ENCODE measurements around the gene PLXNA2. TPM values are rescaled to one million over a fixed set of nuclear protein-coding genes. Genes with fewer than 3 reads are reported as not detected.

Gene PLXNA2
- total and polyA plus RNA-seq, 2 donors (not counting 3 experiments of a cell fraction or from before 2014, with no cell fraction given) = 42.6 to 229 TPM

DNA sequence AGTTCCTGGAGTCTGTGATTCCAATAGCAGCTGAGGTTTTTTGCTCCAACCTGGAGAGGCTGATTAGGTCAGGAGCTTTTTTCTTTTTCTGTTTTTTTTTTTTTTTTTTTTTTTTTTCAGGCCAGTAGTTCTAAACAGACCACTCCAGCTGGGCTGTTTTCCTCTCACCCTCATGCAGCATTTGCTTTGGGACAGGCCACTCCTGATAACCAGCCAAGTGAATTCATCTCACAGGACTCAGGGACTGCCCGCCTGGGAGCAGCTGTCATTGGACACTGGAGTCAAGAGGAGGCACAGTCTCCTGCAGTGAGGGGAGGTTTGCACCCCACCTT lies 22.9 kb downstream of the PLXNA2 start:
- no TSS peak for BruUV-seq (replicated peaks)
- intact Hi-C loops (cut with micrococcal nuclease) = loop anchor here (1.0 to 5.0 kb wide), 5 partner anchors 9 to 374 kb away; partner anchors contain the start of gene PLXNA2

DNA sequence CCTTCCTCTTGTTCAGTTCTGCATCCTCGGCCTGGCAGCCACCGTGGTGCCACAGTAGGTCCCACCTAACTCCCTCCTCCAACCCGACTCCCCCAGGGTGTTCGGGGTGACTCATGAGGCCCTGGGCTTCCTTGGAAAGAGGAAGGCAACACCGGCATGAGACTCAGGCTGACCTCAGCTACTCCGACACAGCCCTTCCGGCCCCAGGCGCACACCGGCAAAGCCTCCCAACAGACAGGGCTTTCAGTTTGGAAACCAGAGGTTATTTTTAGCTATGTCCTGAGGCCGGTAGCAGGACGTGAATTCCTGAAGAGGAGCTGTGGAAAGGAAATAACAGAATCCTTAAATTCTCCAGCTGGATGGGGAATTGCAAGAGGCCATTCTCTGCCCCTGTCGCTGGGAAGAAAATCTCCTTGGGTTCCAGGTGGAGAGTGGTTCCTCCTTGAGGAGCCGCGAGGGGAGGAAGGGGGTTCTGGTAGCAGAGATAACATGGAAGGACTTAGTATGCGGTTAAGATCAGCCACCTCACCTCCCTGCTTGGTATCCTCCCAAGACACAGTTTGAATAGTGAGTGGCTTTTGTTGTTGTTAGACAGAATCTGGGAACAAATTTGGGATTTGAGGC lies 24.4 kb downstream of the PLXNA2 start:
- Histone ChIP-seq H3K36me3 (ENCODE audit: control insufficient read depth in 2 of 2, extremely low read depth in 1 of 2, insufficient read depth in 2 of 2, low read length in 2 of 2) (peaks cover 15 to 21% of the 10 kb centered on the region in 2 experiments), H3K9ac (replicated peaks; ENCODE audit: extremely low read depth, insufficient read depth, low read length) (peak overlapping the region; percentile 66), H4K20me1 (replicated peaks; ENCODE audit: control insufficient read depth, extremely low read depth, insufficient read depth, low read length) (no peaks in the 10 kb centered on the region), H3K27me3 (ENCODE audit: control insufficient read depth in 2 of 2, insufficient read depth in 2 of 2, low read length in 2 of 2) (no peaks in the 10 kb centered on the region), H2AFZ (ENCODE audit: low read depth, low read length) (no peak overlapping the region), H3K79me2 (ENCODE audit: control insufficient read depth, insufficient read depth, low read length) (peaks cover 95% of the 10 kb centered on the region), H3K4me3 (replicated peaks in 1 of 3; ENCODE audit: insufficient read depth in 1 of 3, low read depth in 1 of 3, low read length in 3 of 3) (no peak overlapping the region), H3K4me1 (ENCODE audit: control insufficient read depth, extremely low read depth, insufficient read depth, low read length) (peaks cover 90% of the 10 kb centered on the region), H3K9me1 (replicated peaks; ENCODE audit: control insufficient read depth, extremely low read depth, insufficient read depth, low read length) (no peaks in the 10 kb centered on the region), H3K4me2 (ENCODE audit: insufficient read depth, low read length) (peak overlapping the region; percentile 63), H3K9me3 (replicated peaks; ENCODE audit: control insufficient read depth, insufficient read depth, low read length) (no peaks in the 10 kb centered on the region), H3K27ac (ENCODE audit: insufficient read depth, low read depth, low read length) (peak overlapping the region; percentile 91)
- FAIRE-seq (peak; percentile 100), DNase-seq (ENCODE audit: low read depth, low spot score) (peak; percentile 82)
- ChIA-PET POLR2A (interaction anchor here (0.7 to 3.0 kb wide), 3 partner anchors 13 to 58 kb away, joined by 3 to 22 read pairs (median 4); no protein-coding TSS in a partner anchor), CTCF (interaction anchor here (0.8 to 32.5 kb wide), 10 partner anchors 11 to 198 kb away, joined by 3 to 714 read pairs (median 4); partner anchors contain the start of gene PLXNA2)
- dilution Hi-C loops (cut with MboI; ENCODE audit: extremely low pct_ligation_motif_present, low sequenced_read_pairs) (no loop called here), intact Hi-C loops (cut with micrococcal nuclease) (loop anchor here (1.0 to 5.0 kb wide), 4 partner anchors 12 to 372 kb away; no protein-coding TSS in a partner anchor)
- no TSS peak for BruUV-seq (replicated peaks)
- TF ChIP-seq GATA2 (IDR thresholded peaks at IDR 0.05; ENCODE audit: insufficient read depth, insufficient read length, low read depth, low read length) = peak; percentile 38
- TF ChIP-seq, protein P1, sequence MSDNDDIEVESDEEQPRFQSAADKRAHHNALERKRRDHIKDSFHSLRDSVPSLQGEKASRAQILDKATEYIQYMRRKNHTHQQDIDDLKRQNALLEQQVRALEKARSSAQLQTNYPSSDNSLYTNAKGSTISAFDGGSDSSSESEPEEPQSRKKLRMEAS (IDR thresholded peaks at IDR 0.05; ENCODE audit: insufficient read depth, insufficient read length) = no peak
- peak; percentile 81 for TF ChIP-seq POLR2AphosphoS5 (IDR thresholded peaks at IDR 0.05; ENCODE audit: insufficient read depth, low read depth, low read length)
- peak; percentile 33 for TF ChIP-seq POLR2A (IDR thresholded peaks at IDR 0.05; ENCODE audit: low read depth, low read length)
- peak; percentile 97 for TF ChIP-seq FOS (IDR thresholded peaks at IDR 0.05; ENCODE audit: borderline replicate concordance, insufficient read depth, low read length)
- TF ChIP-seq MYC (IDR thresholded peaks at IDR 0.05; ENCODE audit: low read depth, low read length) = no peak
- TF ChIP-seq EZH2 (IDR thresholded peaks at IDR 0.05; ENCODE audit: borderline replicate concordance, low read depth, low read length, severe bottlenecking) = no peak
- peak; percentile 55 for TF ChIP-seq JUN (IDR thresholded peaks at IDR 0.05; ENCODE audit: borderline replicate concordance, insufficient read depth, insufficient read length, low read depth)
- TF ChIP-seq CTCF (IDR thresholded peaks at IDR 0.05; ENCODE audit: extremely low read depth in 1 of 2, insufficient read depth in 1 of 2, low read depth in 1 of 2, low read length in 2 of 2) = no peak

More for the DNA sequence above, 22.9 kb downstream of the PLXNA2 start:
- Histone ChIP-seq H4K20me1 (replicated peaks; ENCODE audit: control insufficient read depth, extremely low read depth, insufficient read depth, low read length) (no peaks in the 10 kb centered on the region), H3K4me2 (ENCODE audit: insufficient read depth, low read length) (peak overlapping the region; percentile 52), H3K27me3 (ENCODE audit: control insufficient read depth in 2 of 2, insufficient read depth in 2 of 2, low read length in 2 of 2) (no peaks in the 10 kb centered on the region), H3K4me1 (ENCODE audit: control insufficient read depth, extremely low read depth, insufficient read depth, low read length) (peaks cover 88% of the 10 kb centered on the region), H3K9me3 (replicated peaks; ENCODE audit: control insufficient read depth, insufficient read depth, low read length) (no peaks in the 10 kb centered on the region), H3K27ac (ENCODE audit: insufficient read depth, low read depth, low read length) (peak overlapping the region; percentile 91), H2AFZ (ENCODE audit: low read depth, low read length) (no peak overlapping the region), H3K4me3 (replicated peaks in 1 of 3; ENCODE audit: insufficient read depth in 1 of 3, low read depth in 1 of 3, low read length in 3 of 3) (no peak overlapping the region), H3K9me1 (replicated peaks; ENCODE audit: control insufficient read depth, extremely low read depth, insufficient read depth, low read length) (no peaks in the 10 kb centered on the region), H3K9ac (replicated peaks; ENCODE audit: extremely low read depth, insufficient read depth, low read length) (peak overlapping the region; percentile 70), H3K79me2 (ENCODE audit: control insufficient read depth, insufficient read depth, low read length) (peaks cover 95% of the 10 kb centered on the region), H3K36me3 (ENCODE audit: control insufficient read depth in 2 of 2, extremely low read depth in 1 of 2, insufficient read depth in 2 of 2, low read length in 2 of 2) (peaks cover 15 to 19% of the 10 kb centered on the region in 2 experiments)
- dilution Hi-C loops (cut with MboI; ENCODE audit: extremely low pct_ligation_motif_present, low sequenced_read_pairs) = no loop called here
- FAIRE-seq (no peak), DNase-seq (ENCODE audit: low read depth, low spot score) (no peak)
- ChIA-PET POLR2A (interaction anchor here (0.6 to 3.0 kb wide), 7 partner anchors 9 to 19 kb away, joined by 4 to 22 read pairs (median 7); no protein-coding TSS in a partner anchor), CTCF (interaction anchor here (0.9 to 32.5 kb wide), 9 partner anchors 8 to 200 kb away, joined by 3 to 714 read pairs (median 5); partner anchors contain the start of gene PLXNA2)
- TF ChIP-seq GATA2 (IDR thresholded peaks at IDR 0.05; ENCODE audit: insufficient read depth, insufficient read length, low read depth, low read length) (peak; percentile 1), POLR2AphosphoS5 (IDR thresholded peaks at IDR 0.05; ENCODE audit: insufficient read depth, low read depth, low read length) (peak; percentile 66), EZH2 (IDR thresholded peaks at IDR 0.05; ENCODE audit: borderline replicate concordance, low read depth, low read length, severe bottlenecking) (no peak), FOS (IDR thresholded peaks at IDR 0.05; ENCODE audit: borderline replicate concordance, insufficient read depth, low read length) (no peak), MYC (IDR thresholded peaks at IDR 0.05; ENCODE audit: low read depth, low read length) (no peak), POLR2A (IDR thresholded peaks at IDR 0.05; ENCODE audit: low read depth, low read length) (peak; percentile 51)
